GM12878 (cell line): ENCODE results near the gene PRKCQ. TPM values are rescaled to one million over a fixed set of nuclear protein-coding genes. Genes with fewer than 3 reads are reported as not detected.

Source experiments
- ATAC-seq: fragments of 200-7000 bp; cut with Tn5 transposase; 3 replicates; pipeline ENCODE4 v1.9.1; 2020; ENCODE audit warnings: mild to moderate bottlenecking, moderate library complexity
- BruUV-seq: library from RNA; stranded (reverse); fragments of 400-500 nt; replicated peaks from 2 replicates; lab custom pipeline; 2021; lab: Mats Ljungman, UMichigan
- CTCF ChIA-PET: fragments of 300-600 bp; sonication (Branson Sonifier 250); formaldehyde crosslinking; extraction: SDS; loops from one replicate; lab custom pipeline; 2021; ENCODE audit warnings: inconsistent platforms; lab: Yijun Ruan, JAX
- POLR2A ChIA-PET: fragments of 350-600 bp; formaldehyde crosslinking; extraction: SDS; loops from one replicate; lab custom pipeline; 2021; ENCODE audit warnings: inconsistent platforms; lab: Charles Lee
- RAD21 ChIA-PET: fragments of 300-600 bp; sonication (Branson Sonifier 250); formaldehyde crosslinking; loops from one replicate; lab custom pipeline; 2023; ENCODE audit warnings: antibody characterized with exemption; ENCODE audit not compliant: unreplicated experiment; lab: Charles Lee
- SMC1A ChIA-PET: fragments of 300-600 bp; sonication (Branson Sonifier 250); formaldehyde crosslinking; loops from one replicate; lab custom pipeline; 2023; ENCODE audit not compliant: unreplicated experiment, uncharacterized antibody; lab: Charles Lee
- DNase-seq: peaks from one replicate; pipeline ENCODE4 v3.0.0-alpha.2; 2011; ENCODE audit warnings: low read depth, low spot score
- FAIRE-seq: peaks from 3 replicates; lab custom pipeline; 2011; peaks lifted over from hg19 to GRCh38; lab: Jason Lieb, UNC
- H2AFZ ChIP-seq: 2 replicates; pipeline ENCODE4 v1.6.0; 2011; ENCODE audit warnings: low read depth, low read length, control low read depth; ENCODE audit not compliant: control insufficient read depth
- H3K27ac ChIP-seq: 2 replicates; pipeline ENCODE4 v1.5.1; 2011; ENCODE audit warnings: control low read depth; ENCODE audit not compliant: control insufficient read depth, insufficient read depth
- H3K27me3 ChIP-seq, 2 experiments: replicated peaks in 1 of 2; 2 replicates each; pipeline versions ENCODE4 v1.6.0 to v1.6.1; 2011; ENCODE audit warnings: low read length in 1 of 2; ENCODE audit not compliant: control insufficient read depth in 2 of 2, insufficient read depth in 2 of 2
- H3K36me3 ChIP-seq, 2 experiments: 2 replicates each; pipeline ENCODE4 v1.5.1; 2011; ENCODE audit warnings: low read length in 1 of 2; ENCODE audit not compliant: control insufficient read depth in 2 of 2, insufficient read depth in 2 of 2
- H3K4me1 ChIP-seq: 2 replicates; pipeline ENCODE4 v1.6.1; 2011; ENCODE audit warnings: mild to moderate bottlenecking, low read length, moderate library complexity, mixed read lengths; ENCODE audit not compliant: control insufficient read depth, insufficient read depth
- H3K4me2 ChIP-seq: 2 replicates; pipeline ENCODE4 v1.6.0; 2011; ENCODE audit warnings: control low read depth; ENCODE audit not compliant: control insufficient read depth, insufficient read depth
- H3K4me3 ChIP-seq: fragments of 200-600 bp; sonication (generic); 2 replicates; pipeline ENCODE4 v1.5.1; 2016
- H3K79me2 ChIP-seq: 2 replicates; pipeline ENCODE4 v1.6.0; 2011; ENCODE audit warnings: low read length; ENCODE audit not compliant: control insufficient read depth, insufficient read depth
- H3K9ac ChIP-seq: 2 replicates; pipeline ENCODE4 v1.8.0; 2011; ENCODE audit warnings: low read length, control low read depth, mixed read lengths; ENCODE audit not compliant: control insufficient read depth, insufficient read depth
- H3K9me3 ChIP-seq: replicated peaks from 3 replicates; pipeline ENCODE4 v1.5.1; 2011; ENCODE audit warnings: mild to moderate bottlenecking, low read length; ENCODE audit not compliant: control insufficient read depth, insufficient read depth
- H4K20me1 ChIP-seq: 2 replicates; pipeline ENCODE4 v1.6.0; 2011; ENCODE audit not compliant: control insufficient read depth, insufficient read depth
- NFXL1 ChIP-seq: fragments of 450-650 bp; IDR thresholded peaks from 2 replicates; pipeline ENCODE4 v1.6.1; 2017; ENCODE audit warnings: antibody characterized with exemption, mild to moderate bottlenecking, borderline replicate concordance
- PAX8 ChIP-seq: fragments of 450-650 bp; IDR thresholded peaks from 2 replicates; pipeline ENCODE4 v1.6.1; 2017; ENCODE audit warnings: mild to moderate bottlenecking, moderate library complexity
- POLR2AphosphoS5 ChIP-seq: IDR thresholded peaks from 2 replicates; pipeline ENCODE4 v1.6.1; 2011; ENCODE audit warnings: mild to moderate bottlenecking, low read length, inconsistent platforms
- POU2F2 ChIP-seq: IDR thresholded peaks from 3 replicates; pipeline ENCODE4 v1.6.1; 2011; ENCODE audit warnings: low read depth, mild to moderate bottlenecking, low read length, borderline replicate concordance
- TCF12 ChIP-seq: IDR thresholded peaks from 2 replicates; pipeline ENCODE4 v1.6.1; 2011; ENCODE audit warnings: low read depth, mild to moderate bottlenecking, low read length
- ZBTB4 ChIP-seq: fragments of 450-650 bp; formaldehyde crosslinking; IDR thresholded peaks from 2 replicates; pipeline ENCODE4 v1.4.0; 2022; ENCODE audit warnings: mild to moderate bottlenecking, moderate library complexity
- WGBS: methylation state at CpG from one replicate; pipeline ENCODE4 v1.1.6; 2016; ENCODE audit warnings: low lambda C conversion rate; ENCODE audit not compliant: insufficient replicate concordance, insufficient coverage; ENCODE audit errors: missing lambda C conversion rate; 5-methylcytosine and 5-hydroxymethylcytosine counted together
- in situ Hi-C: fragments of 300-500 bp; cut with MboI; formaldehyde crosslinking; loops from 9 replicates; pipeline ENCODE4 v1.14.3; 2018; ENCODE audit warnings: mixed read lengths
- intact Hi-C: fragments of 100-400 bp; cut with micrococcal nuclease; formaldehyde crosslinking; loops from one replicate; pipeline ENCODE4 v1.14.2; 2022; ENCODE audit not compliant: unreplicated experiment
- polyA plus RNA-seq, 11 experiments: library from polyadenylated mRNA; depleted of rRNA in 4 of 11; unstranded in 6 of 11; stranded (reverse) in 5 of 11; fragments of >200 nt; fragmentation: Nextera tagmentation in 4 of 11; fragmentation: Illumina TruSeq in 1 of 11; extraction: Ambion mirVana in 4 of 11; extraction: Trizol in 1 of 11; gene quantifications; 1 replicate in 1 of 11; 2 replicates in 10 of 11; pipeline versions ENCODE4 v1.2.1 to v1.2.3, GENCODE V29; 2011 to 2016; ENCODE audit warnings: inconsistent platforms in 2 of 11, missing spikeins in 2 of 11, low read depth in 1 of 11
- total RNA-seq, 4 experiments: library from RNA; depleted of rRNA in 3 of 4; stranded (reverse); fragments of >200 nt in 3 of 4; fragmentation: Illumina TruSeq in 1 of 4; extraction: Trizol in 1 of 4; gene quantifications; 2 replicates each; pipeline versions ENCODE4 v1.2.1 to v1.2.3, GENCODE V29; 2013 to 2021

Gene PRKCQ
- total and polyA plus RNA-seq, 10 of the 15 experiments (the other 5 are each of a cell fraction or from before 2014, with no cell fraction given) = 0.26 to 8.9 (median 0.98) TPM

- TF ChIP-seq ZBTB4 (CRISPR knock-in tag) (no peak), PAX8 (no peak)
These were observed 180.2 kb downstream of the PRKCQ start (continued) for GRCh38 chr10:6399879-6400278.

GRCh38 chr10:6399231-6399741 is 180.8 kb downstream of the PRKCQ start:
- Histone ChIP-seq H3K27me3 (peaks cover 0 to 5% of the 10 kb centered on the region in 2 experiments; a peak in 3 of 4 replicates), H3K4me1 (no peaks in the 10 kb centered on the region), H3K36me3 (no peaks in the 10 kb centered on the region), H3K27ac (no peak overlapping the region), H3K79me2 (no peaks in the 10 kb centered on the region), H3K4me3 (no peak overlapping the region), H3K9me3 (no peaks in the 10 kb centered on the region; the same call in 2 of the 3 replicates), H4K20me1 (no peaks in the 10 kb centered on the region), H2AFZ (no peak overlapping the region), H3K9ac (no peak overlapping the region), H3K4me2 (no peak overlapping the region)
- POLR2A ChIA-PET = interaction anchor here (0.6 to 0.9 kb wide), 2 partner anchors 108 to 197 kb away, joined by 3 to 4 read pairs; partner anchors contain the start of gene PFKFB3
- ATAC-seq (no peak), DNase-seq (no peak), FAIRE-seq (no peak)
- SMC1A ChIA-PET = interaction anchor here (1.0 to 10.6 kb wide), 12 partner anchors 11 to 331 kb away, joined by 3 to 138 read pairs (median 5); partner anchors contain the start of gene PFKFB3
- TF ChIP-seq NFXL1 (no peak), POU2F2 (no peak), POLR2AphosphoS5 (no peak), TCF12 (no peak)
- RAD21 ChIA-PET = interaction anchor here (1.0 to 5.0 kb wide), 7 partner anchors 10 to 293 kb away, joined by 3 to 79 read pairs (median 3); partner anchors contain the start of gene PFKFB3
- in situ Hi-C loops = no loop called here
- BruUV-seq = no TSS peak
- 67% methylated on average over 5 of the region's 5 CpGs for WGBS
- CTCF ChIA-PET = interaction anchor here (0.6 to 8.5 kb wide), 15 partner anchors 9 to 1053 kb away, joined by 3 to 217 read pairs (median 4); partner anchors contain the start of gene PFKFB3
- intact Hi-C loops = no loop called here
